Right renal cortex interstitium (tissue), 3 donors: ENCODE data around the gene DPEP2NB. TPM values are rescaled to one million over a fixed set of nuclear protein-coding genes. Genes with fewer than 3 reads are reported as not detected.

Experiments used
- DNase-seq, 3 donors: peaks; one replicate each; pipeline ENCODE4 v3.0.0-alpha.2; 2013; ENCODE audit warnings: low read depth in 3 of 3, low spot score in 2 of 3
- polyA plus RNA-seq, 3 donors: library from polyadenylated mRNA; unstranded; fragments of 120-200 nt; gene quantifications; one replicate each; pipeline ENCODE4 v1.2.1, GENCODE V29; 2013; ENCODE audit not compliant: insufficient read length in 3 of 3

DPEP2NB gene
- polyA plus RNA-seq, 3 donors, result not detected

- no peak for DNase-seq
These were observed 51.1 kb downstream of the DPEP2NB start for GRCh38 chr16:67964477-67965131.

DNA sequence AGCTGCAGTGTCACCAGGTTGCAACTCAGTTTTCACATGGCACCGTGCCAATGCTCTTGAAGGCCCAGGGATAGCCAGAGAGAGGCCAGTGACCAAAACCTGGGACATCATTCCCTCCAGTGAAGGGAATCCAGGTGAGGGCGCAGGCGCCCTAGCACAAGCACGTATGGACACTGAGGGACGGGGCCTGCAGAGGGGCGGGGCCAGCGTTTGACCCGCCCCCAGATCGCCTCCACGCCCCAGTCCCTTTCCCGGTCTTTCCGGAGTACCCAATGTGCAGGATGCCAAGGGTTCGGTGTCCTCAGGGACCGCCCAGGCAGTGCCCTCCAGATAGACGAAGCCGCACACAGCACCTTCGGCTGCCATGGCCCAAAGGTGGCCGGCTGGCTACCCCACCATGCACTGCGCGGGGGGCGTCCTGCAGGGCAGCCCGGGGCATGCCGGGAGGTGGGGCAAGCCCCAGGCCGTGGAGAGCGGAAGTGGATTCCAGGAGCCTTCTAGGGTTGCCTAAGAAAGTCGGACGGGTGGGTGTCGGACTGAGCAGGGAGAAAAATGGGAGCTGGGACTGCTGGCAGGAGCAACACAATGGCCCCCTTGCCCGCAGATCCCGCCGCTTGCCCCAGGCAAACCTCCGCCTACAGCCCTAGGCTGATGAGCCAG, 51.9 kb downstream of the DPEP2NB start:
- DNase-seq, result peak in 1 of 3 donors; percentile 10

Other genes starting within 250 kb of the DPEP2NB start
- gene RANBP10, start 209.4 kb downstream of the DPEP2NB start, polyA plus RNA-seq, result 10 to 100 TPM; 19.2 to 22.3 (median 19.2) TPM
- 1 to 10 TPM; 6.2 to 7.8 (median 7.6) TPM for gene TSNAXIP1, start 209.0 kb downstream of the DPEP2NB start, polyA plus RNA-seq
- gene THAP11, start 173.6 kb downstream of the DPEP2NB start, polyA plus RNA-seq, result 10 to 100 TPM; 27.5 to 34.1 (median 32.5) TPM
- 100 to 1,000 TPM; 118 to 138 (median 134) TPM for gene NUTF2, start 169.0 kb downstream of the DPEP2NB start, polyA plus RNA-seq
- gene CENPT, start 168.2 kb downstream of the DPEP2NB start, polyA plus RNA-seq, result 10 to 100 TPM; 37.3 to 44.4 (median 40.6) TPM
- gene EDC4, start 142.9 kb downstream of the DPEP2NB start, polyA plus RNA-seq, result 10 to 100 TPM; 82.0 to 85.6 (median 83.2) TPM
- gene NRN1L, start 131.0 kb downstream of the DPEP2NB start, polyA plus RNA-seq, result not detected
- gene PSKH1, start 122.7 kb downstream of the DPEP2NB start, polyA plus RNA-seq, result 10 to 100 TPM; 31.6 to 38.0 (median 35.5) TPM
- gene CTRL, start 84.0 kb downstream of the DPEP2NB start, polyA plus RNA-seq, result 1 to 10 TPM; 6.7 to 7.6 (median 7.0) TPM
- gene PSMB10, start 79.1 kb downstream of the DPEP2NB start, polyA plus RNA-seq, result 10 to 100 TPM; 20.3 to 21.9 (median 21.8) TPM
- 10 to 100 TPM; 12.7 to 14.6 (median 13.4) TPM for gene LCAT, start 71.8 kb downstream of the DPEP2NB start, polyA plus RNA-seq
- 10 to 100 TPM; 30.6 to 33.8 (median 30.9) TPM for gene SLC12A4, start 47.3 kb downstream of the DPEP2NB start, polyA plus RNA-seq
- under 1 TPM in 2 of 3 donors, not detected in 1; 0.06 to 0.11 TPM for gene DPEP3, start 35.4 kb downstream of the DPEP2NB start, polyA plus RNA-seq
- gene DPEP2, start 16.4 kb downstream of the DPEP2NB start, polyA plus RNA-seq, result 1 to 10 TPM in 1 of 3 donors, under 1 TPM in 2; 0.57 to 1.0 (median 0.71) TPM
- 10 to 100 TPM; 10.2 to 11.6 (median 11.0) TPM for gene DDX28, start 7.3 kb upstream of the DPEP2NB start, polyA plus RNA-seq
- gene DUS2, start 7.4 kb upstream of the DPEP2NB start, polyA plus RNA-seq, result 10 to 100 TPM; 13.3 to 16.6 (median 14.1) TPM
- gene NFATC3, start 69.5 kb upstream of the DPEP2NB start, polyA plus RNA-seq, result 10 to 100 TPM; 35.7 to 39.6 (median 36.1) TPM
- 10 to 100 TPM; 23.1 to 28.6 (median 26.1) TPM for gene ESRP2, start 220.2 kb upstream of the DPEP2NB start, polyA plus RNA-seq
- gene PLA2G15, start 229.5 kb upstream of the DPEP2NB start, polyA plus RNA-seq, result 10 to 100 TPM; 18.8 to 22.4 (median 20.8) TPM
- gene SLC7A6, start 248.6 kb upstream of the DPEP2NB start, polyA plus RNA-seq, result 10 to 100 TPM; 11.3 to 12.9 (median 12.8) TPM